GM19438 (cell line): Measurements from ENCODE around the gene ISYNA1.
A peak's percentile ranks its signal among the peaks of the same experiment; 100 is the strongest.

Experiments
- ATAC-seq: cut with Tn5 transposase; IDR thresholded peaks from one replicate; pipeline ENCODE4 v1.9.1; 2021; ENCODE audit warnings: low read depth; ENCODE audit not compliant: unreplicated experiment

ISYNA1 gene

GRCh38 chr19:18445262-18445948 lies 7.5 kb upstream of the ISYNA1 start:
- ATAC-seq, result no peak

GRCh38 chr19:18444513-18444912 lies 6.6 kb upstream of the ISYNA1 start:
- ATAC-seq, result no peak

GRCh38 chr19:18443831-18444230 lies 5.9 kb upstream of the ISYNA1 start:
- ATAC-seq, result no peak

- no peak for ATAC-seq
Observed at GRCh38 chr19:18443406-18443805, 5.5 kb upstream of the ISYNA1 start.

- ATAC-seq, result no peak
Observed at GRCh38 chr19:18442941-18443340, 5.0 kb upstream of the ISYNA1 start.

GRCh38 chr19:18441804-18442788 lies 4.2 kb upstream of the ISYNA1 start:
- ATAC-seq, result no peak

- no peak for ATAC-seq
Observed at GRCh38 chr19:18440936-18441803, 3.2 kb upstream of the ISYNA1 start.

- ATAC-seq, result no peak
Observed at GRCh38 chr19:18440415-18440877, 2.5 kb upstream of the ISYNA1 start.

GRCh38 chr19:18439910-18440237 lies 1.9 kb upstream of the ISYNA1 start:
- no peak for ATAC-seq

GRCh38 chr19:18439025-18439909 lies 1.3 kb upstream of the ISYNA1 start:
- ATAC-seq, result no peak

- no peak for ATAC-seq
Observed at GRCh38 chr19:18438331-18439024, 545 bp upstream of the ISYNA1 start.

- peak; percentile 60 for ATAC-seq
Observed at GRCh38 chr19:18436671-18437490, 1.1 kb downstream of the ISYNA1 start.

- no peak for ATAC-seq
Observed at GRCh38 chr19:18435842-18436670, 1.9 kb downstream of the ISYNA1 start.

- no peak for ATAC-seq
Observed at GRCh38 chr19:18435178-18435841, 2.6 kb downstream of the ISYNA1 start.

- no peak for ATAC-seq
Observed at GRCh38 chr19:18434411-18435175, 3.3 kb downstream of the ISYNA1 start.

GRCh38 chr19:18433735-18434398 lies 4.1 kb downstream of the ISYNA1 start:
- no peak for ATAC-seq
